OCI-LY1 (cell line): ENCODE results near the gene GLTP.

Source experiments
- H2AFZ ChIP-seq: fragments of 200-600 bp; sonication (generic), shearing (Covaris generic); 2 replicates; pipeline ENCODE4 v1.6.0; 2014; ENCODE audit warnings: antibody characterized with exemption, mild to moderate bottlenecking, low read length
- H3F3A ChIP-seq: fragments of 200-600 bp; sonication (generic), shearing (Covaris generic); 2 replicates; pipeline ENCODE4 v1.6.0; 2014; ENCODE audit warnings: mild to moderate bottlenecking, antibody characterized with exemption, low read length, moderate library complexity; ENCODE audit not compliant: insufficient read depth
- H3K27ac ChIP-seq: fragments of 200-600 bp; sonication (generic); 2 replicates; pipeline ENCODE4 v1.5.1; 2014; ENCODE audit warnings: low read length, mixed run types, mild to moderate bottlenecking, low read depth; ENCODE audit not compliant: poor library complexity, severe bottlenecking
- H3K27me3 ChIP-seq: fragments of 200-600 bp; sonication (generic); 2 replicates; pipeline ENCODE4 v1.6.0; 2014; ENCODE audit warnings: antibody characterized with exemption, mild to moderate bottlenecking, low read length, moderate library complexity; ENCODE audit not compliant: insufficient read depth
- H3K36me3 ChIP-seq: fragments of 200-600 bp; sonication (generic); 2 replicates; pipeline ENCODE4 v1.6.1; 2014; ENCODE audit warnings: mild to moderate bottlenecking, antibody characterized with exemption, low read length, moderate library complexity, mixed read lengths; ENCODE audit not compliant: insufficient read depth
- H3K4me1 ChIP-seq: fragments of 200-600 bp; sonication (generic); 2 replicates; pipeline ENCODE4 v1.5.1; 2014; ENCODE audit warnings: mild to moderate bottlenecking, low read length, moderate library complexity; ENCODE audit not compliant: insufficient read depth, severe bottlenecking
- H3K4me2 ChIP-seq: fragments of 200-600 bp; sonication (generic), shearing (Covaris generic); 2 replicates; pipeline ENCODE4 v1.6.1; 2014; ENCODE audit warnings: low read length
- H3K4me3 ChIP-seq: fragments of 200-600 bp; sonication (generic); 2 replicates; pipeline ENCODE4 v1.5.1; 2014; ENCODE audit warnings: low read length, low read depth, mild to moderate bottlenecking, mixed read lengths; ENCODE audit not compliant: poor library complexity, severe bottlenecking
- H3K79me2 ChIP-seq: fragments of 200-600 bp; shearing (Covaris generic); 2 replicates; pipeline ENCODE4 v1.6.1; 2016; ENCODE audit warnings: mixed run types, low read length, mixed read lengths; ENCODE audit not compliant: insufficient read depth
- H3K9ac ChIP-seq: fragments of 200-600 bp; sonication (generic), shearing (Covaris generic); 2 replicates; pipeline ENCODE4 v1.6.1; 2014; ENCODE audit warnings: mild to moderate bottlenecking, low read length, mixed read lengths
- H3K9me2 ChIP-seq: fragments of 200-600 bp; sonication (generic), shearing (Covaris generic); 2 replicates; pipeline ENCODE4 v1.6.1; 2014; ENCODE audit warnings: low read depth, mild to moderate bottlenecking, low read length, mixed read lengths
- H3K9me3 ChIP-seq: fragments of 200-600 bp; shearing (Covaris generic); 2 replicates; pipeline ENCODE4 v1.6.1; 2014; ENCODE audit warnings: low read length, mixed read lengths
- H4K20me1 ChIP-seq: fragments of 200-600 bp; sonication (generic), shearing (Covaris generic); 2 replicates; pipeline ENCODE4 v1.6.0; 2016; ENCODE audit warnings: mild to moderate bottlenecking, low read length; ENCODE audit not compliant: insufficient read depth
- EZH2 ChIP-seq: fragments of 200-600 bp; sonication (generic), shearing (Covaris generic); IDR thresholded peaks from 2 replicates; pipeline ENCODE4 v1.8.0; 2017; ENCODE audit warnings: borderline replicate concordance, mixed run types, mild to moderate bottlenecking, antibody characterized with exemption, low read length, moderate library complexity, mixed read lengths
- TF ChIP-seq, protein P1 (sequence below): fragments of 200-600 bp; sonication (generic), shearing (Covaris generic); IDR thresholded peaks from 2 replicates; pipeline ENCODE4 v1.5.1; 2017; ENCODE audit warnings: mild to moderate bottlenecking, antibody characterized with exemption, low read length, moderate library complexity, mixed read lengths

GLTP gene

DNA sequence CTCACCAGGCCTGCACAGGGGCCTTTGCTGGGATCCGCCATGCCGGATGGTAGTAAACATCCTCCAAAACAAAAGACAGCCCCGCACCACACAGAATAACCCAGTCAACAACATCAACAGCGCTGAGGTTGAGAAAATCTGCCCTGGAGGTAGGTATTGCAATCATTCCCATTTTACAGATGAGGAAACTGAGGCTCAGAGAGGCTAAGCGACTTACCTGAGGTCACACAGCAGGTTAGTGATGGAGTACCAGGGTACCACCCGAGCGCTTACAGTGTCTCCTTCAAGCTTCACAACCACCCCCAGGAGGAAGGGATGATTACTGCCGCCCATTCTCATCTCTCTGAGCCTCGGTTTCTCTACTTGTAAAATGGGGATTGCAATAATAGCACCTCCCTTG is 62.1 kb downstream of the GLTP start:
- H3K36me3 ChIP-seq = no peaks in the 10 kb centered on the region
- no peak overlapping the region for H3K27ac ChIP-seq
- no peak for TF ChIP-seq EZH2
- TF ChIP-seq, protein P1, sequence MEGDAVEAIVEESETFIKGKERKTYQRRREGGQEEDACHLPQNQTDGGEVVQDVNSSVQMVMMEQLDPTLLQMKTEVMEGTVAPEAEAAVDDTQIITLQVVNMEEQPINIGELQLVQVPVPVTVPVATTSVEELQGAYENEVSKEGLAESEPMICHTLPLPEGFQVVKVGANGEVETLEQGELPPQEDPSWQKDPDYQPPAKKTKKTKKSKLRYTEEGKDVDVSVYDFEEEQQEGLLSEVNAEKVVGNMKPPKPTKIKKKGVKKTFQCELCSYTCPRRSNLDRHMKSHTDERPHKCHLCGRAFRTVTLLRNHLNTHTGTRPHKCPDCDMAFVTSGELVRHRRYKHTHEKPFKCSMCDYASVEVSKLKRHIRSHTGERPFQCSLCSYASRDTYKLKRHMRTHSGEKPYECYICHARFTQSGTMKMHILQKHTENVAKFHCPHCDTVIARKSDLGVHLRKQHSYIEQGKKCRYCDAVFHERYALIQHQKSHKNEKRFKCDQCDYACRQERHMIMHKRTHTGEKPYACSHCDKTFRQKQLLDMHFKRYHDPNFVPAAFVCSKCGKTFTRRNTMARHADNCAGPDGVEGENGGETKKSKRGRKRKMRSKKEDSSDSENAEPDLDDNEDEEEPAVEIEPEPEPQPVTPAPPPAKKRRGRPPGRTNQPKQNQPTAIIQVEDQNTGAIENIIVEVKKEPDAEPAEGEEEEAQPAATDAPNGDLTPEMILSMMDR = no peak
- H3K79me2 ChIP-seq = no peaks in the 10 kb centered on the region
- H3K4me3 ChIP-seq = no peak overlapping the region
- no peak overlapping the region for H3K4me2 ChIP-seq
- H3K27me3 ChIP-seq = no peaks in the 10 kb centered on the region
- H3F3A ChIP-seq = no peaks in the 10 kb centered on the region
- H2AFZ ChIP-seq = no peak overlapping the region
- no peak overlapping the region for H3K9ac ChIP-seq
- no peaks in the 10 kb centered on the region for H3K4me1 ChIP-seq
- H3K9me3 ChIP-seq = no peaks in the 10 kb centered on the region
- H4K20me1 ChIP-seq = no peaks in the 10 kb centered on the region
- H3K9me2 ChIP-seq = no peaks in the 10 kb centered on the region

DNA sequence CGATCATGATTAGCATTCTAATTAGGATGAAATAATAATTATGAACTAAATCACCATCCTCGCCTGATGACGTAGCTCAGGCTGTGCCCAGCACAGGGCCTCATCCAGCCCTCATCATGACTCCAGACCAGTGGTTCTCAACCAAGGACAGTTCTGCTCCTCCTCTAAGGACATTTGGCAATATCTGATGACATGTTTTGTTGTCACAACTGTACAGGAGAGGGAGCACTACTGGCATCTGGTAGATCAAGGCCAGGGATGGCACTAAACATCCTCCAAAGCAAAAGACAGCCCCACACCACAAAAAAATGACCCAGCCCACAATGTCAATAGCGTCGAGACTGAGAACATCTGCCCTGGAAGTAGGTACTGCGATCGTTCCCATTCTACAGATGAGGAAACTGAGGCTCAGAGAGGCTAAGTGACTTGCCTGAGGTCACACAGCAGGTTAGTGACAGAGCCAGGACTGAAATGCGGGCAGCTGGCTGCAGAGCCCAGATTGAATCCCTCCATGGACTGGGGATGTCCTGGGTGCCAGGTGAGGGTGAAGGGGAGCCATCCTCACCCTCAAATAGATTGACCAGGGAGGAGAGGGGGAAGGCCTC is 62.6 kb downstream of the GLTP start:
- Histone ChIP-seq H3K9ac (no peak overlapping the region), H3K9me3 (no peaks in the 10 kb centered on the region), H3K4me3 (no peak overlapping the region), H3K36me3 (no peaks in the 10 kb centered on the region), H2AFZ (no peak overlapping the region), H3K4me1 (no peaks in the 10 kb centered on the region), H3K4me2 (no peak overlapping the region), H3F3A (no peaks in the 10 kb centered on the region), H3K27me3 (no peaks in the 10 kb centered on the region), H4K20me1 (no peaks in the 10 kb centered on the region), H3K79me2 (no peaks in the 10 kb centered on the region), H3K27ac (no peak overlapping the region), H3K9me2 (no peaks in the 10 kb centered on the region)
- no peak for TF ChIP-seq EZH2
- TF ChIP-seq, protein P1 = no peak

DNA sequence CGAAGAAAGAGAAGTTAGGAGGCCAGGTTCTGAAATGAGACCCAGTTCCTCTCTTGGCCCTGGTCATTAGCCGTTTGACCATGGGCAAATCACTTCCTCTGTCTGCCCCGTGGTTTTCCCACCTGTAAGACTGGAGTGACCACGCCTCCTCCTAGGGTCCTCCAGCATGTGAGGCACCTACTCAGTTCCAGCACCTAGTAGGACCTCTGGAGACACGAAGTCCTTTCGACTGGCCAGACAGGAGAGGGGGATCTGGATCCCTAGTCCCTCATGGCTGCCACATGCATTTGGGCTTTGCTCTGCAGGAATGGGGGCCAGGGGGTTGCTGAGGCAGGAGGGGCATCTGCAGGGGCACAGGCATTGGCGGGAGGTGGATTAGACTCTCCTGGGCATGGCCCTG is 63.5 kb downstream of the GLTP start:
- H3K4me3 ChIP-seq = no peak overlapping the region
- no peak overlapping the region for H3K4me2 ChIP-seq
- no peaks in the 10 kb centered on the region for H3K27me3 ChIP-seq

More for the DNA sequence above, 63.5 kb downstream of the GLTP start:
- no peaks in the 10 kb centered on the region for H3F3A ChIP-seq
- H4K20me1 ChIP-seq = no peaks in the 10 kb centered on the region
- H3K9ac ChIP-seq = no peak overlapping the region
- H3K27ac ChIP-seq = no peak overlapping the region
- no peak overlapping the region for H2AFZ ChIP-seq
- no peak for TF ChIP-seq EZH2
- TF ChIP-seq, protein P1 = no peak
- H3K36me3 ChIP-seq = no peaks in the 10 kb centered on the region
- no peaks in the 10 kb centered on the region for H3K9me2 ChIP-seq
- H3K9me3 ChIP-seq = no peaks in the 10 kb centered on the region
- no peaks in the 10 kb centered on the region for H3K79me2 ChIP-seq
- no peaks in the 10 kb centered on the region for H3K4me1 ChIP-seq
